ENCODE data around the gene DNAI2.

Gene DNAI2

DNA sequence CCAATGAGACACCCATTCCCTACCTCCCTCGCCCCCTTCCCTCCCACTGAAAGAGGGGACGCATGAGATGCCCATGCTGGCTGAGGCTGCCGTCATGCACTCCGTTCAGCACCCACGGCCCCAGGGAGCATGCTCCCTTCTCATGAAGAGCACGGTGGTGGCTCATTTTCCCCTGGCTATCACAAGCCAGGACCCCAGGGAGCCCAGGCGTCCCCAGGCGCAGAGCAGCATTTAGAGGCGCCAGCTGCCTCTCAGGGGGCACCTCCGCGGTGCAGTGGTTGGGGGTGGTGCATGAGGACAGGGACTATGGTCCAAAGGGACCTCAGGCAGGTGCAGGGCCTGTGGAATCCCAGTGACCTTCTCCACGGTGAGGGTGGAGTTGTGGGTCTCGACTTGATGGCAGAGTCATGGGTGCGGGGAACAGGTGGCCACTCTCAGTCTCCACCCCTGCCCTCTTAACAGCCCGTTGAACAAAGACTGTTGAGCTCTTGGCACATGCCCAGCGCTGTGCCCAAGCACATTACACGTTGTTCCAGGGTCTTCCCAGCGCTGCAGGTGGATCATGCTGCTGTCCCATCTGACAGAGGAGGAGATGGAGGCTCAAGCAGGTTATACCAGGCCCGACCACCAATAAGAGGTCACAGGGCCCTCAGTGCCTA, 65.6 kb downstream of the DNAI2 start:
- no peak for DNase-seq (ENCODE audit: low read depth)

DNA sequence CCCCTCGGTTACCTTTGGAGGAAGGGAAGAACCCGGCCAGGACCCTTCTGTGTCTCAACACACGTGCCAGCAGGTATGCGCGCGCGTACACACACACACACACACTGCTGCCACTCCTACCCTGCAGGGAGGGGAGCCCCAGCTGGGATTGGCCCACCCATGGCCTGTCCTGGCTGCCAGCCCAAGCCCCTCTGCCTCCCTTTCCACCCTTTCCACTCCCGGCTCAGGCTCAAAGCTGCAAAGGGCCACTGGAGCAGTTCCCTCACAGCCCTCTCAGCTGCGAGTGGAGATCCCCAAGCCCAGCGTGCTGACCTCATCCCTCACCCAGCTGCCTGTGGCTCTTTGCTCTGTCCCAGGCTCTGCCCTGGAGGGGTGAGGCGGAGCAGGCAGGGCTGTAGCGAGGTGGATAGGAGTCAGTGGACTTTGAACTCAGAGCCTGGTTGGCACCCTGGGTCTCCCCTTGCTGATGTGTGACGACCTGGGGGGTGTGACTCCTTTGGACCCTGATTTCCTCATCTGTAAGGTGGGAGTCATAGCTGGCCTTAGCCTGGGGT, 66.5 kb downstream of the DNAI2 start:
- DNase-seq (ENCODE audit: low read depth): no peak

DNA sequence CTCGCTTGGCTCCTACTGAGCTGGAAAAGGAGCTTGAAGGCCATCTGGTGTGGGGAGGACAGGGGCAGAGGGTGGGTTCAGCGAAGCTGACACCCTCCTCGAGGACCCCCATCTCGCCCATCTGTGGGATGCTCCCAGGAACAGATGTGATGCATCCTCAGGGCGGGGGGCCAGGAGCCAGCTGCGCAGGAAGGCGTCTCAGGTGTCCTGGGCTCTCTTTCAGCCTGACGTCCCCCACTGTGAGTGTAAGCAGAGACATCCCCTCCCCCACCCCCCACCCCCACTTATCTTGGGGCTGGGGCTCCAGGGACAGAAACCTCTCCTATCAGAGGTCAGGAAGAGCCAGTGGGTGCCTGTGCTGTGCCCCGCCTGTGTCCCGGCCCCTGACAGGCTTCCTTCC, 68.2 kb downstream of the DNAI2 start:
- no peak for DNase-seq (ENCODE audit: low read depth)

DNA sequence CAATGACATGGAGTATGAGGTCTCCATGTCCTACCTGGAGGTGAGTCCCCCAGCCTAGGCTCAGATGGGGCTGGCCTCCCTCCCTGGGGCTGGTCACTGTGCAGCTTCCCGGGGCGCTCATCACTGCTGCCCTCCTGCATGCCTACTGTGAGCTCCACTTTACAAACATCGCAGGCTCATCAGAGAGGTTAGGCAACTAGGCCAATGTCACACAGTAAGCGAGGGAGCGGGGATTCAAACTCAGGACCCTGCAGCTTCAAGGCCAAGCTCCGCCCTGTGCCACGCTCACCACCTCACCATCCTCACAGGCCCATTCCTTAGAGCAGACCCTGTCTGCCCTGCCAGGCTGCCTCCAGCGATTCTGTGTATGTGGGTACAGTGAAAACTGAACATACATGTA, 69.1 kb downstream of the DNAI2 start:
- no peak for DNase-seq (ENCODE audit: low read depth)

DNA sequence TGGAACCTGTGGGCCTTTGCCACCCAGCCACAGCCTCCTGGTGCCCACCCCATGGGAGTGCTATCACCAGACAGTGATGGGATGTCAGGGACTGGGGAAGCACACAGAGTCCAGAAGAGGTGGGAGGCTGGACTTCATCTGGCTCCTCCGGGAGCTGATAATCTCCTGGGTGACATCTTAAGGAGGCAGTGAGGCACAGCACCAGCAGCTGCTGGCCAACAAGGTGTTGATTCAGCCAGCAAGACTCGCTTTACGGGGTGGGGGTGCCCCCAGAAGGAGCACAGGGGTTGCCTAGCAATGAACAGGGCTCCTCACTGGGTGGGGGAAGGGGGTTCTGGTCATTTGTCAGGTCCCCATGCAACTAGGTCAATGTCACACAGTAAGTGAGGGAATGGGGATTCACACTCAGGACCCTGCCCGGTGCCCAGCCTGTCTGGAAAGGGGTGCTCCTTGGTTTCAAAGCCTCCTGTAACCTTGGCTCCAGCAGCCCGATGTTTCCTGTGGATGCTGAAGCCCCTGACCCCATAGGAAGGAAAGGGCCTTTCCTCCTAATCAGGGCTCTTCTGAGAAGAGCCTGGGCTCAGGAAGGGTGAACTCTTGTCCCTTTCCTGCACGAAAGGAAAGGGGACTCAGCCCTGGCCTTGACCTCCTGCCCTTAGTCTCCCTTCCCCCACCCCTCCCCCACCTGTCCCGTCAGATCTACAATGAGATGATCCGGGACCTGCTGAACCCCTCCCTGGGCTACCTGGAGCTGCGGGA, 69.7 kb downstream of the DNAI2 start:
- DNase-seq (ENCODE audit: low read depth): no peak

DNA sequence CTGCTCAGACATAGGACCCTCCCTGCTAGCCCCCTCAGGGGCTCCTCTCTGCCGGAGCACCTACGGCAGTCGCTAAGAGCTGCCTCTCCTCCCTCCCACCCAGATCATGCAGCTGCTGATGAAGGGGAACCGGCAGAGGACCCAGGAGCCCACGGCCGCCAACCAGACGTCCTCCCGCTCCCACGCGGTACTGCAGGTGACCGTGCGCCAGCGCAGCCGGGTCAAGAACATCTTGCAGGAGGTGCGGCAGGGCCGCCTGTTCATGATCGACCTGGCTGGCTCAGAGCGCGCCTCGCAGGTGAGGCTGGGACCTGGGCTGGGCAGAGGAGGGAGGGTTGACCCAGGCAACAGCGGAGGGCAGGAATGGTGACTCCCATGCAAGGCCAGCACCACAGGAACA, 70.6 kb downstream of the DNAI2 start:
- DNase-seq (ENCODE audit: low read depth): no peak

DNA sequence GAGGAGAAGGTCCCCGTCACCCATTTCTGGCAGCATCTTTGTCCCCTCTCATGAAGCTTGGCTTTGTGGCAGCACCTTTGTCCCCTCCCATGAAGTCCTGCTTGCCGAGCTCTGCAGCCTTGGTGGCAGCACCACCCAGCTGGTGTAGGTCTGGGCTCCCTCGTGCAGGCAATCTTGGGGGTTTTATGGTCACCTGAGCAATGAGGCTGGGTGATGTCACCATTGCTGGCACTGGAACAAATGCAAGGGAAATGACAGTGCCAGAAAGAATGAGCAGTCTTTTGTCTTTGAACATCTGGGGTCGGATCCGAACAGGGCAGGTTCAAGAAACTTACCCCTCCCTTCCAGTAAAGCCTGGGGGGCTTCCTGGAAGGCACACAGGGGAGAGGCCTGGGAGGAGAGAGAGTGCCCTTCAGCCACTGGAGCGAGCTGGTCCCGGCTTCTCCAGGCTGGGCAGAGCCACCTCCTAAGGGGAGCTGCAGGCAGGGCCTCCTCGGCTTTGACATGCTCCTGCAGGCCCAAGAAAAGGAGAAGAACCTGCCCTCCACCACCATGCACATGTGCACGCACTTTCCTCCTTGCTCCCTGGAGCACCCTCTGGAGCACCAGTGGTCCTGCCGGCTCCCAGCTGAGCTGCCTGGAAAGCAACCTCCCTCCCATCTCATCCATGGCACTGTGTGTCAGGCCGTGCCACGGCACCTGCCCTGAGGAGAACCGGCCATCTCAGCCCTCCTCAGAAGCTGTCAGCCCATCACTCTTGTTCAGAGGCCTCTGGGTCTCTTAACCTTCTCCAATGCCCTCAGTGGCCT, 71.6 kb downstream of the DNAI2 start:
- no peak for DNase-seq (ENCODE audit: low read depth)

DNA sequence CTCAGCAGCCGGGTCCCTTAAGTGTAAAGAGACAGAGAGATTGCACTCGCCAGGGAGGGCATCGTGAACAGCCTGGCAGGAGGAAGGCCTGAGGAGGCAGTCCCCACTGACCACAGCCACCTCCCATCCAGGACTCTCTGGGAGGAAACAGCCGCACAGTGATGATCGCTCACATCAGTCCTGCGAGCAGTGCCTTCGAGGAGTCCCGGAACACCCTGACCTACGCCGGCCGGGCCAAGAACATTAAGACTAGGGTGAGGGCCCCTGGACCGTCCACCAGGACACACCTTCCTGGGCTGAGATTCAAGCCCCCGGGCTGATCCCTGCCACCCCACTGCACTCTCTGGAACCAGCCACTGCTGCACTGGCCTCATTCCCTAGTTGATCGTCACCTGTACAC, 73.6 kb downstream of the DNAI2 start:
- DNase-seq (ENCODE audit: low read depth): no peak

DNA sequence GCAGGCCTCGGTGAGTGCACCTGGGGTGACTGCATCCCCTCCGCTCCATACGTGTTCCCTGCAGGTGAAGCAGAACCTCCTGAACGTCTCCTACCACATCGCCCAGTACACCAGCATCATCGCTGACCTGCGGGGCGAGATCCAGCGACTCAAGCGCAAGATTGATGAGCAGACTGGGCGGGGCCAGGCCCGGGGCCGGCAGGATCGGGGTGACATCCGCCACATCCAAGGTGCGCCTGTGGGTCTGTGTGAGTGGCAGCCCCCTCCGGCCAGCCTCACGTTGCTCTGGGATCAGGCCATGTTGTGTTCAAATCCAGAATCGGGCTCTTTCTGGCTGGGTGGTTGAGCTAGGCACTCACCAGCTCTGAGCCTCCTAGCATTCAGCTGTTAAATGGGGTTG, 75.1 kb downstream of the DNAI2 start:
- DNase-seq (ENCODE audit: low read depth): no peak

DNA sequence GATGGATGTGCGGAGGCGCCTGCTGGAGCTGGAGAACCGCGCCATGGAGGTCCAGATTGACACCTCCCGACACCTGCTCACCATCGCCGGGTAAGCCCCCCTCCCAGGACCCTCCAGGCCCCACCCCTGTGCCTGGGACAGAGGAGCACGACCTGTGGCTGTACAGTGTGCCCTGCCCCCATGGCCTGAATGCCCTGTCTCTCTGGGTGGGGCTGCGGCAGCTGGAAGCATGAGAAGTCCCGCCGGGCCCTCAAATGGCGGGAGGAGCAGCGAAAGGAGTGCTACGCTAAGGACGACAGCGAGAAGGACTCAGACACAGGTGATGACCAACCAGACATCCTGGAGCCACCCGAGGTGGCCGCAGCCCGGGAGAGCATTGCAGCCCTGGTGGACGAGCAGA, 76.5 kb downstream of the DNAI2 start:
- no peak for DNase-seq (ENCODE audit: low read depth)

DNA sequence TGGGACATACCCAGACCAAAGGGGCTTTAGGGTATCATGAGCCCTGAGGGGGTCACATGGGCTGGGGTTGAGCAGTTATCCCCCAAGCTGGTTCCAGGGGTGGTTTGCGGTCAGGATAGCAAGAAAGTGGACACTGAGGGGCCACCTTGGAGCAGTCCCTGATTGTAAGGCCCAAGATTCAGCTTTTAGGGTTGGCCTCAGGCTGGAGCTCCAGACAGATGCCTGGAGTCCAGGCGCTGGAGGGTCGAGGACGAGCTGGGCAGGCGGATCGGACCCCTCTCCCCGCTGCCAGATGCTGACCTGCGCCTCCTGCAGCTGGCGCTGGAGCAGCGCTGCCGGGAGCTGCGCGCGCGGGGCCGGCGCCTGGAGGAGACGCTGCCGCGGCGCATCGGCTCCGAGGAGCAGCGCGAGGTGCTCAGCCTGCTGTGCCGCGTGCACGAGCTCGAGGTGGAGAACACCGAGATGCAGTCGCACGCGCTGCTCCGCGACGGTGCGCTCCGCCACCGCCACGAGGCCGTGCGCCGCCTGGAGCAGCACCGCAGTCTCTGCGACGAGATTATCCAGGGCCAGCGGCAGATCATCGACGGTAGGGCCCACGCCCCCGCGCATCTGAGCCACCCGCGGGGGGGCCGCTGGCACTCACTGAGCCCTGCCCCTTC, 77.6 kb downstream of the DNAI2 start:
- DNase-seq (ENCODE audit: low read depth): no peak

DNA sequence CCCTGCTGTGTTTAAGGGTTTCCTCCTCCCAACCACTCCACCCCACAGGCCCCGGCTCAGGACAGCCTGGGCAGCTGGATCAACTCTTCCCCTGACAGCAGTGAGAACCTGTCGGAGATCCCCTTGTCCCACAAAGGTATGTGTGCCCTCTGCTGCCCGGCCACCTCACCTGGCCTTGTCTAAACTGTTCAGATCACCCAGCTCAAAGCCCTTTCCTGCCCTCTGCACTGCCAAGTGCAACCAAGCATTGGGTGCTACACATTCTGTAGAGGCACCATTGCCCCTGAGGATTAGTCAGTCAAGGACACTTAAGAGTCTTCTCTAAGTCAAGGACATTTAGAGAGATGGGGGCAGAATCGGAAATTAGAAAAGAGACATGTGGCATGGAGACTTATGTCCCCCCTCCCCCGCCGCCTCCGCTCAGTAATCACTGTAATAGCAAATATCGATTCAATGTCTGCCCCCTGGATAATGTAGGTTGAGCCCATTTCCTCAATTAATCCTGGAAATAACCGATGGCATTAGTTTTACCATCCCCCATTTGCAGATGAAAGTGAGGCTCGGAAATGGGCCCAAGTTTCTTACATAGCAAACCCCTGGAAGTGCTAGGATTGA, 79.5 kb downstream of the DNAI2 start:
- DNase-seq (ENCODE audit: low read depth): no peak

DNA sequence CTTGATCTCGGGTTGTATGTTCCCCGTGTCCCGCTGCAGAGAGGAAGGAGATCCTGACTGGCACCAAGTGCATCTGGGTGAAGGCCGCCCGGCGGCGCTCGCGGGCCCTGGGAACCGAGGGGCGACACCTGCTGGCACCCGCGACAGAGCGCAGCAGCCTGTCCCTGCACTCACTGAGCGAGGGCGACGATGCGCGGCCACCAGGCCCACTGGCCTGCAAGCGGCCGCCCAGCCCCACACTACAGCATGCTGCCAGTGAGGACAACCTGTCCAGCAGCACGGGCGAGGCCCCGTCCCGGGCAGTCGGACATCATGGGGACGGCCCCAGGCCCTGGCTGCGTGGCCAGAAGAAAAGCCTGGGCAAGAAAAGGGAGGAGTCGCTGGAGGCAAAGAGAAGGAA, 80.1 kb downstream of the DNAI2 start:
- DNase-seq (ENCODE audit: low read depth): no peak

DNA sequence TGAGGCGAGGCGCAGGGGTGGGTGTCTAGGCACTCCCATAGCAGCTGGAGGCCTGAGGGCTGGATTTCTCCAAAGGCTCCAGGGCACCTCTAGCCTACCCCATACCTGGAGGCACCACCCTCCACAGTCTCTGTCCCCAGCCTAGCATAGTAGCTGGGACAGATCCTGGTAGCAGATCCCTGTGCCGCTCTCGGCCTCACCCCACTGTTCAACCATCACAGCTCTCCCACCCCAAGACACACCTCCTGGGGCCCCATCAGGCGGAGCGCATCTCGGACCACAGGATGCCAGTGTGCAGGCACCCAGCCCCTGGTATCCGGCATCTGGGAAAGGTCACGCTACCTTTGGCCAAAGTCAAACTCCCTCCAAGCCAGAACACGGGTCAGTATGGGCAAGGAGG, 80.5 kb downstream of the DNAI2 start:
- no peak for DNase-seq (ENCODE audit: low read depth)

DNA sequence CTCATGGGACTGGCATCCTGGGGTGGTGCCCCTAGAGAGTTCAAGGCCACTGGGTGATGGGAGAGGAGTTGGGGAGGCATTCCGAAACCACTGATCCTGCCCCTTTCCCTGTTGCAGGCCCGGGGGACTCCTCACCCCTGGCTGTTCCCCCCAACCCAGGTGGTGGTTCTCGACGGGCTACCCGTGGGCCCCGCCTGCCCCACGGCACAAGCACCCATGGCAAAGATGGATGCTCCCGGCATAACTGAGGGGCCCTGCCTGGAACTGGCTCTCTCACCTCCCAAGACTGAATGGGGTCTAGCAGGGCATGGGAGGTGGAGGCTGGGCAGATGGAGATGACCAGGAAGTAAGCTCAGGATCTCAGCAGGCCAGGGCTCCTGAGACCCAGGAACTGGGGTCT, 81.0 kb downstream of the DNAI2 start:
- no peak for DNase-seq (ENCODE audit: low read depth)

DNA sequence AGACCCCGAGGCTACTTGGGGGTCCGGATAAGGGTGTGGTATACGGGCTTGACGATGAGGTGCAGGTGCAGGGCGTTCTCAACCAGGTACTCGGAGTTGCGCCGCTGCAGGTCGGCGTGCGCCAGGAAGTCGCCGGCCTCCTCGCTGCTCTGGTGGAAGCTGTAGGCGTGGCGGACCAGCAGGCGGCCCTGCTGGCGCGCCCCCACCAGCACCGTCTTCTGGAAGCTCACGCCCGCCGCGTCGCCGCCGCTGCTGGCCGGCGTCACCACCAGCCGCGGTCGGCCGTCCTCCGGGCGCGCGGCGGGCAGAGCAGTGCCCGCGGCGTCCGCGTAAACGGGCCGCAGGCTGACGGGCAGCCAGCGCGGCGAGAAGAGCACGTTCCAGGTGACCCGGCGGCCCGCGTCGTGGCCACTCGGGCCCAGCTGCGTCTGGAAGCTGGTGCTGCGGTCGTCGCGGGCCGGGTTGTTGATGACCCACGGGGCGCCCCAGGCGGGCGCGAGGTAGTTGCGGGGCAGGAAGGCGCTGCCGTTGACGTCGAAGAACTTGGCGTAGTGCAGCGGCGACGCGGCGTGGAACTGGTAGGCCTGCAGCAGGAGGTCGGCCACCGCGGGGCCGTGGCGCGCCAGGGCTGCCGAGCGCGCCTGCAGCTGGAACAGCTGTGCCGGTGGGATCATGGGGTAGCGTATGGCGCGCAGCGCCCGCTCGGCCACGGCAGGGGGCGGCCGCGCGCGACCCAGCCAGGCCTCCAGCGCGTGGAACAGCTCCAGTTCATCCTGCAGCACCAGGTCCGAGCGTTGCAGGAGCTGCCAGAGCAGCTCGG, 82.8 kb downstream of the DNAI2 start:
- no peak for DNase-seq (ENCODE audit: low read depth)

DNA sequence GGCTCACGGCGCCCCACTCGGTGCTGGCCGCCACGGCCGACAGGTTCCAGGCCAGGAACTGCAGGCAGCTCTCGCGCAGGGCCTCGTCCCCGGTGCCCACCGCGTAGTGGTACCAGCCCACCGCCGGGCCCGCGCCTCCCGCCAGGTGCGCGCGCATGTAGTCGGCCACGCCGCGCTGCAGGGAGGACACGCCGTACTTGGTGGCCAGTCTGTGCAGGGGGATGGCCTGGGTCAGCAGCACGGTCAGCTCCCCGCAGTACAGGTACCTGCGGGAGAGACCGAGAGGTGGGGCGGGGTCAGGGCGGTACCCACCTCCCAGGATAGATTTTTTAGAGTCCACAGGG, 83.4 kb downstream of the DNAI2 start:
- no peak for DNase-seq (ENCODE audit: low read depth)

DNA sequence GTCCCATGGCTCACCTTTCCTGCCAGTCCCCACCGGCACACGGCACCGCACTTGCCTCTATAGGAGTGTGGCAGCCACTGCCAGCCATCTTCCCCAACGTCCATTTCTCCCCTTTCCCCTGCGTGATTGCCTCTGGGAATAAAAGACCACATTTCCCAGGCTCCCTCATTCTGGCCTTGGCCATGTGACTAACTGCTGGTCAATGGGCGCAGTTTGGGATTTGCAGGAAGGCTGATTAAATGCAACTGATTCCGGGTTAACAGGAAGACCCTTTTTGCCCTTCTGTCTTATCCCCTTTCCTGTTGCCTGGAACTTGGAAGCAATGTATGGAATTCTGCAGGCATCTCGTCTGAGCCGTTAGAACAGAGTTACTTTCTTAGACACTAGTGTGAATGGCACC, 84.7 kb downstream of the DNAI2 start:
- DNase-seq (ENCODE audit: low read depth): no peak

DNA sequence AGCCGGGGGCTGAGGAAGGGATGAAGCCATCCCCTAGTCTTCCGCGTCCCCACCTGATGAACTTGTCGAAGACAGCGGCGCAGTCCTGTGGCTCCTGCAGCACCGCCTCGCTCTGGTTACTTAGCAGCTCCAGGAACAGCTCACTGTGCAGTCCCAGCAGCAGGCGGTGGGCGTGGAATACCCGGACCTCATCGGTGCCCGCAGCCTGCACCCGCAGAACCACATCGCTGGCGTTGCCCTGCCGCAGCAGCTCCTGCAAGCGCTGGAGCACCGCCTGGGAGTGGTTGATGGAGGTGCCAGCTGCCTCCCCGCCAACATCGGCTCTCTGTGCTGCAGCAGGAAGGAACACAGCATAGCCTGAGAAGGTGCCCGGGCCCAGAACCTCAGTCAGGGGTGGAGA, 85.9 kb downstream of the DNAI2 start:
- DNase-seq (ENCODE audit: low read depth): no peak

DNA sequence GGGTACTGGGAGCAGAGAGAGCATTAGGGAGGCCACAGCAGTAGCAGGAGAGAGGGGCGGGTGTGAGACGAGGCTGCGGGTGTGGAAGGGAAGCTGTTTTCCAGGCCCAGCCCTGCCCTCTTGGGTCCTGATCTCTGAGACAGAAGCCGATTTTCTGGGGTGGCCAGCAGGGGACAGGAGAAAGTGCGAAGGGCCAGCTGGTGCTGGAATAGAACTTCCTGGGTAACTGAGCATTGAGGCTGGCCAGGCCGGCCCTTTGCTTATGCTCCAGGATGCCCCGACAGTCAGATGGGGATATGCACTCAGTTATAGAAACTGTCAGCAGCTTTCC, 86.8 kb downstream of the DNAI2 start:
- no peak for DNase-seq (ENCODE audit: low read depth)
